HepG2 (cell line): ENCODE measurements around the gene DLST. TPM values are rescaled to one million over a fixed set of nuclear protein-coding genes. Genes with fewer than 3 reads are reported as not detected.

Experiments
- ASH2L ChIP-seq: fragments of 300-600, 200-600 bp; sonication (generic); IDR thresholded peaks from 2 replicates; pipeline ENCODE4 v1.7.0; 2017; ENCODE audit warnings: low read depth, mild to moderate bottlenecking, moderate library complexity, mixed read lengths, low read length; ENCODE audit not compliant: insufficient read length
- CREB1 ChIP-seq, 2 experiments: fragments of 450-650 bp in 1 of 2; IDR thresholded peaks; 2 replicates each; pipeline ENCODE4 v1.6.1; 2016 to 2017; ENCODE audit warnings: control low read depth in 1 of 2, mild to moderate bottlenecking in 1 of 2, missing compliant biosample characterization in 1 of 2, missing genetic modification characterization in 1 of 2
- MTA3 ChIP-seq: sonication (generic); formaldehyde crosslinking; IDR thresholded peaks from 2 replicates; pipeline ENCODE4 v1.4.0; 2020; ENCODE audit warnings: missing genetic modification reagents
- NFE2L1 ChIP-seq: sonication (generic); formaldehyde crosslinking; IDR thresholded peaks from 2 replicates; pipeline ENCODE4 v1.4.0; 2020; ENCODE audit warnings: missing genetic modification reagents, mild to moderate bottlenecking, borderline replicate concordance
- RFXAP ChIP-seq: sonication (generic); formaldehyde crosslinking; IDR thresholded peaks from 2 replicates; pipeline ENCODE4 v1.4.0; 2020; ENCODE audit warnings: missing genetic modification reagents, borderline replicate concordance
- TMF1 ChIP-seq: sonication (generic); formaldehyde crosslinking; IDR thresholded peaks from 2 replicates; pipeline ENCODE4 v1.8.1; 2022; ENCODE audit warnings: low read depth, missing genetic modification reagents
- ZFP82 ChIP-seq: sonication (generic); formaldehyde crosslinking; IDR thresholded peaks from 2 replicates; pipeline ENCODE4 v1.5.1; 2020; ENCODE audit warnings: mild to moderate bottlenecking, missing genetic modification reagents, borderline replicate concordance
- ZFY ChIP-seq: sonication (generic); formaldehyde crosslinking; IDR thresholded peaks from 2 replicates; pipeline ENCODE4 v1.4.0; 2020; ENCODE audit warnings: missing genetic modification reagents
- ZNF775 ChIP-seq: sonication (generic); formaldehyde crosslinking; IDR thresholded peaks from 2 replicates; pipeline ENCODE4 v1.4.0; 2020; ENCODE audit warnings: missing genetic modification reagents, mild to moderate bottlenecking, moderate library complexity, borderline replicate concordance
- polyA plus RNA-seq, 8 experiments: library from polyadenylated mRNA; depleted of rRNA in 3 of 8; stranded (reverse) in 7 of 8; unstranded in 1 of 8; fragments of >200 nt; fragmentation: Illumina TruSeq in 4 of 8; extraction: Trizol in 4 of 8; gene quantifications; 2 replicates each; pipeline versions ENCODE4 v1.2.1 to v1.2.3, GENCODE V29; 2011 to 2016; ENCODE audit warnings: low read depth in 4 of 8, missing spikeins in 1 of 8, mixed read lengths in 1 of 8; ENCODE audit not compliant: insufficient read depth in 1 of 8
- total RNA-seq, 5 experiments: library from RNA; depleted of rRNA; stranded (reverse); fragments of >200 nt; fragmentation: Illumina TruSeq; extraction: Trizol; gene quantifications; 2 replicates each; pipeline ENCODE4 v1.2.3, GENCODE V29; 2016; ENCODE audit warnings: low read depth in 1 of 5
- TF ChIP-seq, protein P1 (sequence below): sonication (generic); formaldehyde crosslinking; IDR thresholded peaks from 2 replicates; pipeline ENCODE4 v1.4.0; 2020; ENCODE audit warnings: low read depth, missing genetic modification reagents
- TF ChIP-seq, protein P2 (sequence below): sonication (generic); formaldehyde crosslinking; conservative IDR thresholded peaks from 2 replicates; pipeline ENCODE4 v1.4.0; 2020; ENCODE audit warnings: missing genetic modification reagents
- TF ChIP-seq, protein P3 (sequence below): sonication (generic); formaldehyde crosslinking; IDR thresholded peaks from 2 replicates; pipeline ENCODE4 v1.4.0; 2020; ENCODE audit warnings: missing genetic modification reagents
- TF ChIP-seq, protein P4 (sequence below): fragments of 450-650 bp; IDR thresholded peaks from 2 replicates; pipeline ENCODE4 v1.6.1; 2017; ENCODE audit warnings: mild to moderate bottlenecking
- TF ChIP-seq, protein P5 (sequence below): sonication (generic); formaldehyde crosslinking; IDR thresholded peaks from 2 replicates; pipeline ENCODE4 v1.4.0; 2020; ENCODE audit warnings: missing genetic modification reagents; ENCODE audit errors: not compliant biosample characterization
- TF ChIP-seq, protein P6 (sequence below): IDR thresholded peaks from 2 replicates; pipeline ENCODE4 v1.6.1; 2016

The DLST gene
- total and polyA plus RNA-seq, 2 of the 13 experiments (the other 11 are each of a cell fraction or from before 2014, with no cell fraction given) = 56.5 to 94.3 TPM

DNA sequence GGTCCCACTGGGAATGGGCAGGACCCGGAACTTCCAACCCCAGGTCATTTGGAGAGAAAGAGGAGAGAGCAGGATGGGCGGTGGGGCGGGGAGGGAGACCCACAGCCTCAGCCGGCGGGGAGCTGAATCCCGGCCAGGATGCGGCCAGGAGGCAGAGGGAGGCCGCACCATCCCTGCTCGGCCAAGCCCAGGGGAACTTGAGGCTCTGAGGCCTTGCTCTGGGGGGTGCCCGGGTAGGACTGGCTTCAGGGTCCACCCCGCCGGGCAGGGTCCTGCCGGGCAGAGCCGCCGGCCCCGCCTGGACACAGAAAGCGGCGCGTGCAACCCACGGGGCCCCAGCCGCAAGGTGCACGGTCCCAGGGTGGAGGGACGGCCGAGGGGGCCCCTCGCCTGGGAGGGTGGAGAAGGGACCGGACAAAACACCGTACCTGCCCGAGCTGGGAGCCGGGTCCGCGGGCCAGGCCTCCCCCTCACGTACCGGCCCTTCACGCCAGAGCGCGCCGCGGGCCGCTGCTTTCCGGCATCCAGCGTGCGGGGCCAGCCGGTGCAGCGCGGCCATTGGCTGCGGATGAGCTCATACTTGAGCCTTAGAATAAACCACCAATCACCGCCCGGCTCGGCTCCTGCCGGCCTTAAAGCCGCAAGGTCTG, 41.2 kb downstream of the DLST start, which contains the start of gene RPS6KL1 (continued):
- TF ChIP-seq, protein P1, sequence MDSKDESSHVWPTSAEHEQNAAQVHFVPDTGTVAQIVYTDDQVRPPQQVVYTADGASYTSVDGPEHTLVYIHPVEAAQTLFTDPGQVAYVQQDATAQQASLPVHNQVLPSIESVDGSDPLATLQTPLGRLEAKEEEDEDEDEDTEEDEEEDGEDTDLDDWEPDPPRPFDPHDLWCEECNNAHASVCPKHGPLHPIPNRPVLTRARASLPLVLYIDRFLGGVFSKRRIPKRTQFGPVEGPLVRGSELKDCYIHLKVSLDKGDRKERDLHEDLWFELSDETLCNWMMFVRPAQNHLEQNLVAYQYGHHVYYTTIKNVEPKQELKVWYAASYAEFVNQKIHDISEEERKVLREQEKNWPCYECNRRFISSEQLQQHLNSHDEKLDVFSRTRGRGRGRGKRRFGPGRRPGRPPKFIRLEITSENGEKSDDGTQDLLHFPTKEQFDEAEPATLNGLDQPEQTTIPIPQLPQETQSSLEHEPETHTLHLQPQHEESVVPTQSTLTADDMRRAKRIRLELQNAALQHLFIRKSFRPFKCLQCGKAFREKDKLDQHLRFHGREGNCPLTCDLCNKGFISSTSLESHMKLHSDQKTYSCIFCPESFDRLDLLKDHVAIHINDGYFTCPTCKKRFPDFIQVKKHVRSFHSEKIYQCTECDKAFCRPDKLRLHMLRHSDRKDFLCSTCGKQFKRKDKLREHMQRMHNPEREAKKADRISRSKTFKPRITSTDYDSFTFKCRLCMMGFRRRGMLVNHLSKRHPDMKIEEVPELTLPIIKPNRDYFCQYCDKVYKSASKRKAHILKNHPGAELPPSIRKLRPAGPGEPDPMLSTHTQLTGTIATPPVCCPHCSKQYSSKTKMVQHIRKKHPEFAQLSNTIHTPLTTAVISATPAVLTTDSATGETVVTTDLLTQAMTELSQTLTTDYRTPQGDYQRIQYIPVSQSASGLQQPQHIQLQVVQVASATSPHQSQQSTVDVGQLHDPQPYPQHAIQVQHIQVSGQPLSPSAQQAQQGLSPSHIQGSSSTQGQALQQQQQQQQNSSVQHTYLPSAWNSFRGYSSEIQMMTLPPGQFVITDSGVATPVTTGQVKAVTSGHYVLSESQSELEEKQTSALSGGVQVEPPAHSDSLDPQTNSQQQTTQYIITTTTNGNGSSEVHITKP (CRISPR knock-in tag) = no peak
- TF ChIP-seq, protein P2, sequence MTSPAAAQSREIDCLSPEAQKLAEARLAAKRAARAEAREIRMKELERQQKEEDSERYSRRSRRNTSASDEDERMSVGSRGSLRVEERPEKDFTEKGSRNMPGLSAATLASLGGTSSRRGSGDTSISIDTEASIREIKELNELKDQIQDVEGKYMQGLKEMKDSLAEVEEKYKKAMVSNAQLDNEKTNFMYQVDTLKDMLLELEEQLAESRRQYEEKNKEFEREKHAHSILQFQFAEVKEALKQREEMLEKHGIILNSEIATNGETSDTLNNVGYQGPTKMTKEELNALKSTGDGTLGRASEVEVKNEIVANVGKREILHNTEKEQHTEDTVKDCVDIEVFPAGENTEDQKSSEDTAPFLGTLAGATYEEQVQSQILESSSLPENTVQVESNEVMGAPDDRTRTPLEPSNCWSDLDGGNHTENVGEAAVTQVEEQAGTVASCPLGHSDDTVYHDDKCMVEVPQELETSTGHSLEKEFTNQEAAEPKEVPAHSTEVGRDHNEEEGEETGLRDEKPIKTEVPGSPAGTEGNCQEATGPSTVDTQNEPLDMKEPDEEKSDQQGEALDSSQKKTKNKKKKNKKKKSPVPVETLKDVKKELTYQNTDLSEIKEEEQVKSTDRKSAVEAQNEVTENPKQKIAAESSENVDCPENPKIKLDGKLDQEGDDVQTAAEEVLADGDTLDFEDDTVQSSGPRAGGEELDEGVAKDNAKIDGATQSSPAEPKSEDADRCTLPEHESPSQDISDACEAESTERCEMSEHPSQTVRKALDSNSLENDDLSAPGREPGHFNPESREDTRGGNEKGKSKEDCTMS (CRISPR knock-in tag) = no peak
- TF ChIP-seq TMF1 (no peak), MTA3 (no peak), CREB1 (IDR thresholded peaks at IDR 0.05) (no peak), CREB1 (CRISPR knock-in tag; IDR thresholded peaks at IDR 0.05) (no peak), ZFY (CRISPR knock-in tag) (peak; percentile 90), NFE2L1 (CRISPR knock-in tag) (no peak), RFXAP (0 out of 2 replicates have a peak, but pooled peaks have one; percentile 25), ZNF775 (CRISPR knock-in tag) (no peak), ZFP82 (no peak; the same call in 1 of the 2 replicates), ASH2L (peak; percentile 54)
- TF ChIP-seq, protein P3, sequence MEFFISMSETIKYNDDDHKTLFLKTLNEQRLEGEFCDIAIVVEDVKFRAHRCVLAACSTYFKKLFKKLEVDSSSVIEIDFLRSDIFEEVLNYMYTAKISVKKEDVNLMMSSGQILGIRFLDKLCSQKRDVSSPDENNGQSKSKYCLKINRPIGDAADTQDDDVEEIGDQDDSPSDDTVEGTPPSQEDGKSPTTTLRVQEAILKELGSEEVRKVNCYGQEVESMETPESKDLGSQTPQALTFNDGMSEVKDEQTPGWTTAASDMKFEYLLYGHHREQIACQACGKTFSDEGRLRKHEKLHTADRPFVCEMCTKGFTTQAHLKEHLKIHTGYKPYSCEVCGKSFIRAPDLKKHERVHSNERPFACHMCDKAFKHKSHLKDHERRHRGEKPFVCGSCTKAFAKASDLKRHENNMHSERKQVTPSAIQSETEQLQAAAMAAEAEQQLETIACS = no peak
- TF ChIP-seq, protein P4, sequence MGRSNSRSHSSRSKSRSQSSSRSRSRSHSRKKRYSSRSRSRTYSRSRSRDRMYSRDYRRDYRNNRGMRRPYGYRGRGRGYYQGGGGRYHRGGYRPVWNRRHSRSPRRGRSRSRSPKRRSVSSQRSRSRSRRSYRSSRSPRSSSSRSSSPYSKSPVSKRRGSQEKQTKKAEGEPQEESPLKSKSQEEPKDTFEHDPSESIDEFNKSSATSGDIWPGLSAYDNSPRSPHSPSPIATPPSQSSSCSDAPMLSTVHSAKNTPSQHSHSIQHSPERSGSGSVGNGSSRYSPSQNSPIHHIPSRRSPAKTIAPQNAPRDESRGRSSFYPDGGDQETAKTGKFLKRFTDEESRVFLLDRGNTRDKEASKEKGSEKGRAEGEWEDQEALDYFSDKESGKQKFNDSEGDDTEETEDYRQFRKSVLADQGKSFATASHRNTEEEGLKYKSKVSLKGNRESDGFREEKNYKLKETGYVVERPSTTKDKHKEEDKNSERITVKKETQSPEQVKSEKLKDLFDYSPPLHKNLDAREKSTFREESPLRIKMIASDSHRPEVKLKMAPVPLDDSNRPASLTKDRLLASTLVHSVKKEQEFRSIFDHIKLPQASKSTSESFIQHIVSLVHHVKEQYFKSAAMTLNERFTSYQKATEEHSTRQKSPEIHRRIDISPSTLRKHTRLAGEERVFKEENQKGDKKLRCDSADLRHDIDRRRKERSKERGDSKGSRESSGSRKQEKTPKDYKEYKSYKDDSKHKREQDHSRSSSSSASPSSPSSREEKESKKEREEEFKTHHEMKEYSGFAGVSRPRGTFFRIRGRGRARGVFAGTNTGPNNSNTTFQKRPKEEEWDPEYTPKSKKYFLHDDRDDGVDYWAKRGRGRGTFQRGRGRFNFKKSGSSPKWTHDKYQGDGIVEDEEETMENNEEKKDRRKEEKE = no peak
- TF ChIP-seq, protein P5, sequence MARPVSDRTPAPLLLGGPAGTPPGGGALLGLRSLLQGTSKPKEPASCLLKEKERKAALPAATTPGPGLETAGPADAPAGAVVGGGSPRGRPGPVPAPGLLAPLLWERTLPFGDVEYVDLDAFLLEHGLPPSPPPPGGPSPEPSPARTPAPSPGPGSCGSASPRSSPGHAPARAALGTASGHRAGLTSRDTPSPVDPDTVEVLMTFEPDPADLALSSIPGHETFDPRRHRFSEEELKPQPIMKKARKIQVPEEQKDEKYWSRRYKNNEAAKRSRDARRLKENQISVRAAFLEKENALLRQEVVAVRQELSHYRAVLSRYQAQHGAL (CRISPR knock-in tag) = no peak
- TF ChIP-seq, protein P6, sequence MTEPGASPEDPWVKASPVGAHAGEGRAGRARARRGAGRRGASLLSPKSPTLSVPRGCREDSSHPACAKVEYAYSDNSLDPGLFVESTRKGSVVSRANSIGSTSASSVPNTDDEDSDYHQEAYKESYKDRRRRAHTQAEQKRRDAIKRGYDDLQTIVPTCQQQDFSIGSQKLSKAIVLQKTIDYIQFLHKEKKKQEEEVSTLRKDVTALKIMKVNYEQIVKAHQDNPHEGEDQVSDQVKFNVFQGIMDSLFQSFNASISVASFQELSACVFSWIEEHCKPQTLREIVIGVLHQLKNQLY (CRISPR knock-in tag) = no peak
